SH-SY5Y (cell line): ENCODE measurements around the gene ZNF775.

Source experiments
- GATA2 ChIP-seq: IDR thresholded peaks from 2 replicates; pipeline ENCODE4 v1.6.1; 2011; ENCODE audit warnings: mild to moderate bottlenecking, low read depth, low read length
- GATA3 ChIP-seq: IDR thresholded peaks from 2 replicates; pipeline ENCODE4 v1.6.1; 2011; ENCODE audit warnings: low read depth, mild to moderate bottlenecking, low read length, moderate library complexity

GRCh38 chr7:150356265-150356897 lies 22.7 kb upstream of the ZNF775 start:
- no peak for TF ChIP-seq GATA2
- TF ChIP-seq GATA3: no peak
